ENCODE measurements around the gene PDE3A. TPM values are rescaled to one million over a fixed set of nuclear protein-coding genes. Genes with fewer than 3 reads are reported as not detected.

PDE3A gene
- total RNA-seq, 1 experiment from 2014 or later = 2.8 TPM

DNA sequence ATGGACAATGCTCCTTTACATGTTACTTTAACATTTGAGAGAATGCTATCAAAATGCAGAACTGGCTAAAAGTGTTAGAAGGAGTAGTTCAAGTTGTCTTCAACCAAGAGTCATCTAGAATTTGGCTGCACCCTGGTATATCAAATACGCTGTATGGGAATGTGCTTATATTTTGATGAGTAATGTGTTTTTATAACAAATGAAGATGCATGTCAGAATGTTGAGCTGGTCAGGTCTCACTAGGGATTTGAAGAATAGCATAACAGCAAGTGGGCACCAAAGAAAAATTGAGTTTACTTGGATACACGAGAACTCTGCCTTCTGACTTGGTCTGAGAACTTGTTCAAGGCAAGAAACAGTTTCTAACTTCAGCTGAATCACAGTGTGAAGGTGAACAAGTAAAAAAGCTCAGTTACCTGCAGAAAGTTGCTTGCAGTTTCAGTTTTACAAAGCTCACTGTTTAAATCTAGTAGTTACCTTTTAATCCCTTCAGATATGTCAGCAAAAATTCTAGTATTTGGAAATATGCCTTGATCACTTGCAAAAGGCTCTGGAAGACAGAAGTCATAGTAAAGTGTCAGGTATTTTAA, 82.3 kb downstream of the PDE3A start (continued):
- TF ChIP-seq, protein P1, sequence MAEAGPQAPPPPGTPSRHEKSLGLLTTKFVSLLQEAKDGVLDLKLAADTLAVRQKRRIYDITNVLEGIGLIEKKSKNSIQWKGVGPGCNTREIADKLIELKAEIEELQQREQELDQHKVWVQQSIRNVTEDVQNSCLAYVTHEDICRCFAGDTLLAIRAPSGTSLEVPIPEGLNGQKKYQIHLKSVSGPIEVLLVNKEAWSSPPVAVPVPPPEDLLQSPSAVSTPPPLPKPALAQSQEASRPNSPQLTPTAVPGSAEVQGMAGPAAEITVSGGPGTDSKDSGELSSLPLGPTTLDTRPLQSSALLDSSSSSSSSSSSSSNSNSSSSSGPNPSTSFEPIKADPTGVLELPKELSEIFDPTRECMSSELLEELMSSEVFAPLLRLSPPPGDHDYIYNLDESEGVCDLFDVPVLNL (CRISPR knock-in tag; IDR thresholded peaks at IDR 0.05; ENCODE audit: borderline replicate concordance, low read depth) = no peak
- TF ChIP-seq NR2C2 (CRISPR knock-in tag; IDR thresholded peaks at IDR 0.05) = no peak
- no peak for TF ChIP-seq GABPB1 (CRISPR knock-in tag; IDR thresholded peaks at IDR 0.05)
- no peak for TF ChIP-seq ZNF121 (CRISPR knock-in tag; IDR thresholded peaks at IDR 0.05)
- no peak for TF ChIP-seq ESRRA (CRISPR knock-in tag; IDR thresholded peaks at IDR 0.05; ENCODE audit: borderline replicate concordance)

DNA sequence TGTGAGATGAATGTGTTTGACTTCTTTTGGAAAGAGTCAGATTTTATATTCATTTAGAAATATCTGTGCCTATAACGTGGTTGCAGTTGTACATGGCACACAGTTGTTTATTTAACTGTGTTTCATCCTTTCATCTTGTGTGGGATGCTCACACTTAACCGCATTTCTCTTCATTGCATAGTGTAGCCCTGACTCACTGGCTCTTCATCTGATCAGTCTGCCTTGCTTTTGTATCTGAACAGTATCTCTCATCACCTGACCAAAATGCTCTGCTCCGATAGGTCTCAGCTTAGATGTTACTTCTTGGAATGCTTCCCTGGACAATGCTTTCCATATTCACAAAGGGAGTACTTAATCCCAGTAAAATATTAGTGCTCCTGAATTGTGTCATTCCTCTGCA, 83.4 kb downstream of the PDE3A start:
- DNase-seq (ENCODE audit: low spot score) = no peak
- ATAC-seq = 0 out of 2 replicates have a peak, but pooled peaks have one; percentile 32
- CTCF ChIA-PET = no interaction called here
- POLR2A ChIA-PET = no interaction called here
- Mint-ChIP-seq H3K27ac (no peak overlapping the region), H3K9me3 (no peaks in the 10 kb centered on the region), H3K36me3 (no peaks in the 10 kb centered on the region), H3K4me1 (peaks cover 32% of the 10 kb centered on the region), H3K4me3 (no peak overlapping the region), H3K27me3 (ENCODE audit: low read depth) (no peaks in the 10 kb centered on the region; the same call in 1 of the 2 replicates)
- TF ChIP-seq ZNF219 (CRISPR knock-in tag; IDR thresholded peaks at IDR 0.05; ENCODE audit: borderline replicate concordance) = no peak
- TF ChIP-seq, protein P2, sequence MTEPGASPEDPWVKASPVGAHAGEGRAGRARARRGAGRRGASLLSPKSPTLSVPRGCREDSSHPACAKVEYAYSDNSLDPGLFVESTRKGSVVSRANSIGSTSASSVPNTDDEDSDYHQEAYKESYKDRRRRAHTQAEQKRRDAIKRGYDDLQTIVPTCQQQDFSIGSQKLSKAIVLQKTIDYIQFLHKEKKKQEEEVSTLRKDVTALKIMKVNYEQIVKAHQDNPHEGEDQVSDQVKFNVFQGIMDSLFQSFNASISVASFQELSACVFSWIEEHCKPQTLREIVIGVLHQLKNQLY (CRISPR knock-in tag; IDR thresholded peaks at IDR 0.05) = no peak
- TF ChIP-seq, protein P3, sequence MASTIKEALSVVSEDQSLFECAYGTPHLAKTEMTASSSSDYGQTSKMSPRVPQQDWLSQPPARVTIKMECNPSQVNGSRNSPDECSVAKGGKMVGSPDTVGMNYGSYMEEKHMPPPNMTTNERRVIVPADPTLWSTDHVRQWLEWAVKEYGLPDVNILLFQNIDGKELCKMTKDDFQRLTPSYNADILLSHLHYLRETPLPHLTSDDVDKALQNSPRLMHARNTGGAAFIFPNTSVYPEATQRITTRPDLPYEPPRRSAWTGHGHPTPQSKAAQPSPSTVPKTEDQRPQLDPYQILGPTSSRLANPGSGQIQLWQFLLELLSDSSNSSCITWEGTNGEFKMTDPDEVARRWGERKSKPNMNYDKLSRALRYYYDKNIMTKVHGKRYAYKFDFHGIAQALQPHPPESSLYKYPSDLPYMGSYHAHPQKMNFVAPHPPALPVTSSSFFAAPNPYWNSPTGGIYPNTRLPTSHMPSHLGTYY (CRISPR knock-in tag; IDR thresholded peaks at IDR 0.05) = no peak
- TF ChIP-seq, protein P4, sequence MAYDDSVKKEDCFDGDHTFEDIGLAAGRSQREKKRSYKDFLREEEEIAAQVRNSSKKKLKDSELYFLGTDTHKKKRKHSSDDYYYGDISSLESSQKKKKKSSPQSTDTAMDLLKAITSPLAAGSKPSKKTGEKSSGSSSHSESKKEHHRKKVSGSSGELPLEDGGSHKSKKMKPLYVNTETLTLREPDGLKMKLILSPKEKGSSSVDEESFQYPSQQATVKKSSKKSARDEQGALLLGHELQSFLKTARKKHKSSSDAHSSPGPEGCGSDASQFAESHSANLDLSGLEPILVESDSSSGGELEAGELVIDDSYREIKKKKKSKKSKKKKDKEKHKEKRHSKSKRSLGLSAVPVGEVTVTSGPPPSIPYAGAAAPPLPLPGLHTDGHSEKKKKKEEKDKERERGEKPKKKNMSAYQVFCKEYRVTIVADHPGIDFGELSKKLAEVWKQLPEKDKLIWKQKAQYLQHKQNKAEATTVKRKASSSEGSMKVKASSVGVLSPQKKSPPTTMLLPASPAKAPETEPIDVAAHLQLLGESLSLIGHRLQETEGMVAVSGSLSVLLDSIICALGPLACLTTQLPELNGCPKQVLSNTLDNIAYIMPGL (CRISPR knock-in tag; IDR thresholded peaks at IDR 0.05) = no peak

DNA sequence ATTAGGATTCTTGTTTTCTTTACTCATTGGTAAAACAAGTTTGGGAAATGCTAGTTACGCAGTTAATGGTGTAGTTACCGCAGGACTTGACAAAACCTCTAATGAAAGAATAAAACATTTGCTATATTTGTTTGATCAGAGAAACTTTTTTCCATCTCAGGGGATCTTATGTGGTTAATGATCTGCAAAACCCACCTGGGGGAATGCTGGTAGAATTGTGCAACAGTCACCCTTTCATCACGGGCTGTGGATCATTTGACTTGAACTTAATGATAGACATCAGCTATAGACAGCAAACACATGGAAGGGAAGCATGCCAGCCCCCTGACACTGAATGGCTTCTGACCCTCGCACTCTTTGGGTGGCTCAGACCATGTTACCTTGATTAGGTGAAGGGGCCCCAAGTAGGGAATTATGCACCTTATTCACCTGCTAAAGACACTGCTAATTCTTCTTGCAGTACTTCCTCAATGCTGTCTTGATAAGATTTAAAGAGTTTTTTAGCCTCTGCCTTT, 84.2 kb downstream of the PDE3A start:
- ChIA-PET CTCF (no interaction called here), POLR2A (no interaction called here)
- Mint-ChIP-seq H3K27me3 (ENCODE audit: low read depth) (no peaks in the 10 kb centered on the region), H3K4me3 (no peak overlapping the region), H3K36me3 (no peaks in the 10 kb centered on the region), H3K9me3 (no peaks in the 10 kb centered on the region), H3K4me1 (peaks cover 26% of the 10 kb centered on the region), H3K27ac (no peak overlapping the region)
- DNase-seq (ENCODE audit: low spot score) (no peak), ATAC-seq (no peak)
- TF ChIP-seq SMAD3 (CRISPR knock-in tag; IDR thresholded peaks at IDR 0.05; ENCODE audit: borderline replicate concordance) (no peak), ZNF671 (CRISPR knock-in tag; IDR thresholded peaks at IDR 0.05) (no peak)

DNA sequence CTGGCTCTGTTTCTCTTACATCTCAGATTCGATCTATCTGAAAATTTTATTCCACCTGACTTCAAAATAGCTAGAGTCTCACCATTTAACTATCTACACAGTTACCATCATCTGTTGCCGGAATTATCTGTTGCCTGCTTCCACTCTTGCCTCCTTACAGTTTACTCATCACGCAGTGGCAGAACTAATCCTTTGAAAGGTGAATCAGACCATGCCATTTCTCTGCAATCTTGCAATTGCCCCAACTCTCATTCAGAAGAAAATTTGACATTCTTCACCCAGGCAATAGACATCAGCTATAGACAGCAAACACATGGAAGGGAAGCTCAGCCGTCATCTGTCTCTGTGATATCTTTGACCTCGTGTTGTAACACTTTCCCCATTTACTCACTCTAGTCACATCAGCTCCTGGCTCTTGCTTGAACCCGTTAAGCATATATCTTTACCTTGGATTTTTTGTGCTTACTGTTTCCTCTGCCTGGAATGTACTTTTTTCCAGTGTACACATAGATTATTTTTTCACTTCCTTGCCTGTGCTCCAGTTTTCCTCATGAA, 85.5 kb downstream of the PDE3A start:
- H3K4me1 Mint-ChIP-seq = peaks cover 17% of the 10 kb centered on the region
- TF ChIP-seq ZNF423 (CRISPR knock-in tag; IDR thresholded peaks at IDR 0.05) (no peak), ESRRA (CRISPR knock-in tag; IDR thresholded peaks at IDR 0.05; ENCODE audit: borderline replicate concordance) (no peak), KAT7 (CRISPR knock-in tag; IDR thresholded peaks at IDR 0.05; ENCODE audit: borderline replicate concordance) (no peak), ETV6 (CRISPR knock-in tag; IDR thresholded peaks at IDR 0.05) (no peak), JUN (CRISPR knock-in tag; IDR thresholded peaks at IDR 0.05) (no peak), JAZF1 (CRISPR knock-in tag; IDR thresholded peaks at IDR 0.05) (no peak), ZNF396 (CRISPR knock-in tag; IDR thresholded peaks at IDR 0.05; ENCODE audit: borderline replicate concordance) (no peak), NR1H2 (CRISPR knock-in tag; IDR thresholded peaks at IDR 0.05) (no peak)
- TF ChIP-seq, protein P5, sequence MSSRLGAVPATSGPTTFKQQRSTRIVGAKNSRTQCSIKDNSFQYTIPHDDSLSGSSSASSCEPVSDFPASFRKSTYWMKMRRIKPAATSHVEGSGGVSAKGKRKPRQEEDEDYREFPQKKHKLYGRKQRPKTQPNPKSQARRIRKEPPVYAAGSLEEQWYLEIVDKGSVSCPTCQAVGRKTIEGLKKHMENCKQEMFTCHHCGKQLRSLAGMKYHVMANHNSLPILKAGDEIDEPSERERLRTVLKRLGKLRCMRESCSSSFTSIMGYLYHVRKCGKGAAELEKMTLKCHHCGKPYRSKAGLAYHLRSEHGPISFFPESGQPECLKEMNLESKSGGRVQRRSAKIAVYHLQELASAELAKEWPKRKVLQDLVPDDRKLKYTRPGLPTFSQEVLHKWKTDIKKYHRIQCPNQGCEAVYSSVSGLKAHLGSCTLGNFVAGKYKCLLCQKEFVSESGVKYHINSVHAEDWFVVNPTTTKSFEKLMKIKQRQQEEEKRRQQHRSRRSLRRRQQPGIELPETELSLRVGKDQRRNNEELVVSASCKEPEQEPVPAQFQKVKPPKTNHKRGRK (CRISPR knock-in tag; IDR thresholded peaks at IDR 0.05; ENCODE audit: borderline replicate concordance) = no peak
- TF ChIP-seq, protein P6, sequence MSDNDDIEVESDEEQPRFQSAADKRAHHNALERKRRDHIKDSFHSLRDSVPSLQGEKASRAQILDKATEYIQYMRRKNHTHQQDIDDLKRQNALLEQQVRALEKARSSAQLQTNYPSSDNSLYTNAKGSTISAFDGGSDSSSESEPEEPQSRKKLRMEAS (CRISPR knock-in tag; IDR thresholded peaks at IDR 0.05) = no peak
- TF ChIP-seq, protein P7, sequence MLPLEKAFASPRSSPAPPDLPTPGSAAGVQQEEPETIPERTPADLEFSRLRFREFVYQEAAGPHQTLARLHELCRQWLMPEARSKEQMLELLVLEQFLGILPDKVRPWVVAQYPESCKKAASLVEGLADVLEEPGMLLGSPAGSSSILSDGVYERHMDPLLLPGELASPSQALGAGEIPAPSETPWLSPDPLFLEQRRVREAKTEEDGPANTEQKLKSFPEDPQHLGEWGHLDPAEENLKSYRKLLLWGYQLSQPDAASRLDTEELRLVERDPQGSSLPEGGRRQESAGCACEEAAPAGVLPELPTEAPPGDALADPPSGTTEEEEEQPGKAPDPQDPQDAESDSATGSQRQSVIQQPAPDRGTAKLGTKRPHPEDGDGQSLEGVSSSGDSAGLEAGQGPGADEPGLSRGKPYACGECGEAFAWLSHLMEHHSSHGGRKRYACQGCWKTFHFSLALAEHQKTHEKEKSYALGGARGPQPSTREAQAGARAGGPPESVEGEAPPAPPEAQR (CRISPR knock-in tag; IDR thresholded peaks at IDR 0.05) = no peak

More for the DNA sequence above, 85.5 kb downstream of the PDE3A start:
- ATAC-seq (no peak), DNase-seq (ENCODE audit: low spot score) (no peak)
- ChIA-PET CTCF (interaction anchor here (0.6 to 1.1 kb wide), 2 partner anchors 95 to 269 kb away, joined by 3 read pairs; no protein-coding TSS in a partner anchor), POLR2A (no interaction called here)
- Mint-ChIP-seq H3K4me3 (no peak overlapping the region), H3K27ac (no peak overlapping the region; the same call in 1 of the 2 replicates), H3K27me3 (ENCODE audit: low read depth) (no peaks in the 10 kb centered on the region), H3K9me3 (no peaks in the 10 kb centered on the region), H3K36me3 (no peaks in the 10 kb centered on the region)
